A549 treated with GW870086 at 1 μM for 4 hours (cell line): Measurements from ENCODE around the gene FGD2. TPM values are rescaled to one million over a fixed set of nuclear protein-coding genes. Genes with fewer than 3 reads are reported as not detected.

Experiments
- total RNA-seq: library from RNA; stranded (reverse); fragments of 200-300 nt; extraction: Qiagen RNA extraction; gene quantifications from 5 replicates; pipeline ENCODE4 v1.2.3, GENCODE V29; 2022; ENCODE audit warnings: low read depth

The FGD2 gene, protein sequence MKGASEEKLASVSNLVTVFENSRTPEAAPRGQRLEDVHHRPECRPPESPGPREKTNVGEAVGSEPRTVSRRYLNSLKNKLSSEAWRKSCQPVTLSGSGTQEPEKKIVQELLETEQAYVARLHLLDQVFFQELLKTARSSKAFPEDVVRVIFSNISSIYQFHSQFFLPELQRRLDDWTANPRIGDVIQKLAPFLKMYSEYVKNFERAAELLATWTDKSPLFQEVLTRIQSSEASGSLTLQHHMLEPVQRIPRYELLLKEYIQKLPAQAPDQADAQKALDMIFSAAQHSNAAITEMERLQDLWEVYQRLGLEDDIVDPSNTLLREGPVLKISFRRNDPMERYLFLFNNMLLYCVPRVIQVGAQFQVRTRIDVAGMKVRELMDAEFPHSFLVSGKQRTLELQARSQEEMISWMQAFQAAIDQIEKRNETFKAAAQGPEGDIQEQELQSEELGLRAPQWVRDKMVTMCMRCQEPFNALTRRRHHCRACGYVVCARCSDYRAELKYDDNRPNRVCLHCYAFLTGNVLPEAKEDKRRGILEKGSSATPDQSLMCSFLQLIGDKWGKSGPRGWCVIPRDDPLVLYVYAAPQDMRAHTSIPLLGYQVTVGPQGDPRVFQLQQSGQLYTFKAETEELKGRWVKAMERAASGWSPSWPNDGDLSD
- not detected in 5 replicates for total RNA-seq

GRCh38 chr6:37005061-37005810, at the start of gene FGD2:
FGD2 (plus strand) TSS chr6:37005655; CDS start chr6:37005818, 163 bp downstream.

GRCh38 chr6:36985808-36986703, 19.4 kb upstream of the FGD2 start, which contains the start of gene MTCH1:
MTCH1 (minus strand) TSS chr6:36986196; CDS start chr6:36986173, 23 bp downstream.

Other genes starting within 250 kb of the FGD2 start
- gene CPNE5, start 166.2 kb upstream of the FGD2 start, total RNA-seq: 0.10 to 0.13 TPM (median 0.12 TPM) in 4 of 5 replicates, not detected in the other
- gene PPIL1, start 130.9 kb upstream of the FGD2 start, total RNA-seq: 41.3 to 48.3 TPM (median 43.6 TPM) in 5 replicates
- gene C6orf89, start 119.7 kb upstream of the FGD2 start, total RNA-seq: 15.1 to 17.2 TPM (median 17.0 TPM) in 5 replicates
- not detected in 5 replicates for gene PI16, start 50.9 kb upstream of the FGD2 start, total RNA-seq
- 112 to 135 TPM (median 133 TPM) in 5 replicates for gene MTCH1, start 19.5 kb upstream of the FGD2 start, total RNA-seq
- 10.1 to 14.5 TPM (median 13.4 TPM) in 5 replicates for gene PIM1, start 164.5 kb downstream of the FGD2 start, total RNA-seq